HAP-1 (cell line): ENCODE data around the gene CUL1.

ENCODE experiments used
- DNase-seq, 2 experiments: peaks; one replicate each; pipeline ENCODE4 v3.0.0-alpha.2; 2016 to 2020; ENCODE audit warnings: low spot score in 2 of 2
- H3K27me3 ChIP-seq: fragments of 250-450 bp; sonication (Bioruptor Pico); 2 replicates; pipeline ENCODE4 v1.5.1; 2020; ENCODE audit warnings: low read depth, mild to moderate bottlenecking, moderate library complexity
- H3K36me3 ChIP-seq: fragments of 250-450 bp; sonication (Bioruptor Pico); replicated peaks from 2 replicates; pipeline ENCODE4 v1.5.1; 2020; ENCODE audit warnings: mild to moderate bottlenecking
- H3K4me1 ChIP-seq: fragments of 250-450 bp; sonication (Bioruptor Pico); 2 replicates; pipeline ENCODE4 v1.5.1; 2020; ENCODE audit warnings: mild to moderate bottlenecking
- H3K4me3 ChIP-seq: fragments of 250-450 bp; sonication (Bioruptor Pico); 2 replicates; pipeline ENCODE4 v1.5.1; 2020; ENCODE audit warnings: mild to moderate bottlenecking, moderate library complexity
- H3K9me3 ChIP-seq: fragments of 250-450 bp; sonication (Bioruptor Pico); 2 replicates; pipeline ENCODE4 v1.5.1; 2020; ENCODE audit warnings: mild to moderate bottlenecking, moderate library complexity
- in situ Hi-C: fragments of 300-500 bp; cut with MboI; formaldehyde crosslinking; loops from 3 replicates; pipeline ENCODE4 v1.14.3; 2020; ENCODE audit warnings: low sequenced_read_pairs, inconsistent platforms, mixed read lengths

CUL1 gene

DNA sequence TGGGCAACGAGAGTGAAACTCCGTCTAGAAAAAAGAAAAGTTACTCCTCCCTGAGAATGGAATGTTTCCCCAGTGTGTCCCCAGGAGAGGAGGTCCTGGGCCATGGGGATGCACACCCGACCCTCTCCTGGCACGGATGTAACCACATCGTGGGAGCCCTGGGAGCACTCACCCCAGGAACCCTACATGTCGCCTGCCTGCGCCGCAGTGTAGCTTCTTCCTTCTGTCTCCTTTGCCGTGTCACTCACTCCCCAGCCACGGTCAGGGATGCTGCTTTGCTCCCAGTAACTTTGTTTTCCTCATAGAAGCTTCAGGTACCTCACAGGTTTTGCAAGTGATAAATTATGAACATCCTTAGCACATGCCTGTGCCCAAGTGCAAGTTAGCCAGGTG lies 103.4 kb downstream of the CUL1 start:
- no peak overlapping the region for H3K4me3 ChIP-seq
- in situ Hi-C loops, result no loop called here
- H3K4me1 ChIP-seq, result no peaks in the 10 kb centered on the region
- H3K9me3 ChIP-seq, result no peaks in the 10 kb centered on the region
- DNase-seq, result no peak
- peaks cover 44% of the 10 kb centered on the region for H3K36me3 ChIP-seq
- no peaks in the 10 kb centered on the region for H3K27me3 ChIP-seq

DNA sequence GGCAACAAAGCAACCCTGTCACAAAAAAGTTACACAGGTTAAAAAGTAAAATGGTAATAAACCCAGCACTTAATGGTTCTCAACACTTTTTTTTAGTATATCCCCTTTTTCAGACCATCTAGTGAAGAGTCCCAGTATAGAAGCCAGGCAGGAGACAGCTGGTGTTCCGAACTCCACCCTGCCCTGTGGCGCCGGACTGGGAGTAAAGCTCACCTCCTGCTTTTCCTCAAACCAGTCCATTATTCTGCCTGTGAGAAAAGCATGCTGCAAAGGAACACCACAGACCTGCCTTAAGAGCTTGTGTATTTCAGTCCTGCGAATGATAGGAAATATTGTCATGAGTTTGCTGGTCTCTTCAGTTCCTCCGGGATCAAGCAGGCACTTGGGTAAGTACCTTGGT lies 104.4 kb downstream of the CUL1 start:
- Histone ChIP-seq H3K9me3 (no peaks in the 10 kb centered on the region), H3K36me3 (peaks cover 50% of the 10 kb centered on the region), H3K4me1 (no peaks in the 10 kb centered on the region), H3K4me3 (no peak overlapping the region), H3K27me3 (no peaks in the 10 kb centered on the region)
- DNase-seq, result no peak
- in situ Hi-C loops, result no loop called here

DNA sequence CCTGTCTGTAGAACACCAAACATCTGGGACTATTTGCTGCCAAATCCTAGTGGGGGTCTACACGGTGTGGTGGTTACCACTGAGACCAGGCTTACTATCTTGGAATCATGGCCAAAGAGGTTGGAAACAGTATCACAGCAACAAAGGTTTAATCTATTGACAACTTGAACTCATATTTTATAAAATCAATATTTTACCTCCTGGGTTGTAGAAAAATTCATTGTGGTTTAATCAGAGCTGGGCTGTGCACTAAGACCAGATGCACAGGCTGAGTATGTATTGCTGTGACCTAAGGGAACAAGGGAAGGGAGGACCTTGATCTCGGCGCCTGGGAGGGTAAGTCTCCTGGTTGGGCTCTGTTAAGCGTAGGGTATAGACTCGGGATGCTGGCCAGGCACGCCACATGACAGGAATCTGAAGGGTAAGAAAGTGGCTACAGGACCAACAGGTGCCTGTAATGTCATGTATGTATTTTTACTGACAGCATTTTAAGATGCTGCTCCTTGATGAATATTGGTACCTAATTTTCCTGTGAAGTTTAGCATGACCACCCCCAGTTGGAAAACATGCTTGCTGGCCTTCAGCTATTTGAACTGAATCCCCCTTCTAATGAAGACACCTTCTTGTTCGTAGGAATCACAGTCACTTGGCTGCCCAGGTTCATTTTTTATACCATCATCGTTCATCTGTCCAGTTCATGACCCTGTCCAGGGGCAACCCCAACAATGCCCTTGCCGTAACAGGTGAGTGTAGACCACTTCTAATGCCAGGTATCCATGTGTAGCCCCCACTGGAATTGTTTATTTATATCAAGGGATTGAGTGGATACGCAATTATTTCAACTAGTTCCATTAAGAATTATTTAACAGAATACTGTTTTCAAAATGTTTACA lies 105.9 kb downstream of the CUL1 start:
- Histone ChIP-seq H3K4me3 (no peak overlapping the region), H3K36me3 (peaks cover 50% of the 10 kb centered on the region), H3K4me1 (no peaks in the 10 kb centered on the region), H3K9me3 (no peaks in the 10 kb centered on the region), H3K27me3 (no peaks in the 10 kb centered on the region)
- in situ Hi-C loops, result no loop called here
- DNase-seq, result no peak

DNA sequence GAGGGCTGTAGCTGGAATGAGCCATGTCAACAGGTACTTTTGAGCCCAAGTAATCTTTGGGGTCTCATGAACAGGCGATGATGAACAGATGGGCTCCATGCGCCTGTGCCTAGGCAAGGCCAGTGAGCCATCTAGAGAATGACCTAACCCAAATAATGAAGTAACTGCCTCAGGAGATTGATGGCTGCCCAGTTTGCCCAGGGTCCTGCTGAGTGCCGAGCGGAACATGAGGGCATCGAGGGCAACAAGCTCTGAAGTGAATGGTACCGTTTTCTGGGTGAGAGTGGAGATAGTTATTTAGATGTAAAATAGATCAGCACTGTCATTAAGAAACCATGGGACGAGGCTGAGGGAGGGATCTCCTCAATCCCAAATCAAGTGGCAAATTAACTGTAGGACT lies 107.5 kb downstream of the CUL1 start:
- peaks cover 49% of the 10 kb centered on the region for H3K36me3 ChIP-seq

DNA sequence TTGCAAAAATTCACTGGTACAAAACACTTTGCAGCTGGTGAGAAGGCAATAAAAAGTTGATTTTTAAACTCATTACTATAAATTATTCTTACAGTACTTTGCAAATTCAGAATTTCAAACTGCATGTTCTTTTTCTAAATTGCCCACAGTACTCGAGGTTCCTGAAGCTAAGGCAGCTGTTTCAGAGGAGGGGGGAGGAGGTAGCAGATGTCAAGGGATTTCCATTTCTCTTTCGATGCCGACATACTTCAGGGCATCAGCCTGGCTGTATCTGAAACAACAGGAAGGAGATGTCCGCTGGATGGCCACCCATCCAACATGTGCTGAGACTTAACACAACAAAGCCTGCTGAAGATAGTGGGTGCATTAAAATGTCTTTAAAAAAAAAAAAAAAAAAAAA lies 108.7 kb downstream of the CUL1 start:
- in situ Hi-C loops, result no loop called here
- H3K9me3 ChIP-seq, result no peaks in the 10 kb centered on the region
- H3K4me3 ChIP-seq, result no peak overlapping the region
- H3K36me3 ChIP-seq, result peaks cover 62% of the 10 kb centered on the region
- H3K4me1 ChIP-seq, result no peaks in the 10 kb centered on the region
- no peaks in the 10 kb centered on the region for H3K27me3 ChIP-seq
- DNase-seq, result no peak

More for the DNA sequence above, 107.5 kb downstream of the CUL1 start:
- DNase-seq, result no peak
- no peaks in the 10 kb centered on the region for H3K27me3 ChIP-seq
- in situ Hi-C loops, result no loop called here
- no peaks in the 10 kb centered on the region for H3K4me1 ChIP-seq
- no peaks in the 10 kb centered on the region for H3K9me3 ChIP-seq
- H3K4me3 ChIP-seq, result no peak overlapping the region

DNA sequence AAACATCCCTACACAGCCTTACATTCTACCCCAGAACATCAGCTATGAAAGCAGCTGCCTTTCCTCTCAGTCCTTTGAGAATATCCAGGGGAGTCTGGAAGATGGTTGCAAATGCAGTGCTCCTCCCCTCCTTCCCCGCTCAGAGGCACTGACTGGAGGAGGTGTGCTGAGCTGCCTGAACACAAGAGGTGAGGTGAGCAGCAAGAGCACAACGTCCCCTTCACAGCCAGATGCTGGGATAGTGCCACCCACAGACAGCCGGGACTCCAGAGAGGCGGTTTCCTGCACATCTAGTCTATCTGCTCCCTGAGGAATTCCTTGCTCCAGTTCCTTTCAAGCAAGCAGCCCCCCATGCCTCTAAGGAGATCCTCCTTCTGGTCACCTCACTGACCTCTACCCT lies 111.2 kb downstream of the CUL1 start:
- Histone ChIP-seq H3K27me3 (no peaks in the 10 kb centered on the region), H3K36me3 (peaks cover 86% of the 10 kb centered on the region), H3K9me3 (no peaks in the 10 kb centered on the region), H3K4me1 (no peaks in the 10 kb centered on the region), H3K4me3 (no peak overlapping the region)
- in situ Hi-C loops, result no loop called here
- no peak for DNase-seq

DNA sequence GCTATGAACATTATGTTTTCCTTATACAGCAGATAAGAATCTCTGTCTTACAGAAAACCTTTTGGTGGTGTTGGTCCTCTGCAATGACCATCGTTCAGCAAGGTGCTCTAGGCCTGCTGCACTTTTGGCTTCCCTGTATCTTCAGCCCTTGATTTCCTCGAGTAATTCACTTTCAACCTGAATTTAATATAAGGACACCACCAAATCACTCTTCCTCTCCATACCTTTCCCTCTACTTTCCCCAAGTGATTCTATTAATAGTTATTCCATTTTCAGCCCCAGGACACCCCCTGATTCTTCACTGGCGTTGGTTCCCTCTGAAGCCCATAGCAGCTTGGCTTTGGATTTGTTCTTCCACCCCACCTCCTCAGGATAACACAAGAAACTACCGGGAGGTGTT lies 113.2 kb downstream of the CUL1 start:
- Histone ChIP-seq H3K27me3 (no peaks in the 10 kb centered on the region), H3K4me3 (no peak overlapping the region), H3K4me1 (no peaks in the 10 kb centered on the region), H3K9me3 (no peaks in the 10 kb centered on the region), H3K36me3 (peaks cover 95% of the 10 kb centered on the region)
- DNase-seq, result no peak
- in situ Hi-C loops, result no loop called here

DNA sequence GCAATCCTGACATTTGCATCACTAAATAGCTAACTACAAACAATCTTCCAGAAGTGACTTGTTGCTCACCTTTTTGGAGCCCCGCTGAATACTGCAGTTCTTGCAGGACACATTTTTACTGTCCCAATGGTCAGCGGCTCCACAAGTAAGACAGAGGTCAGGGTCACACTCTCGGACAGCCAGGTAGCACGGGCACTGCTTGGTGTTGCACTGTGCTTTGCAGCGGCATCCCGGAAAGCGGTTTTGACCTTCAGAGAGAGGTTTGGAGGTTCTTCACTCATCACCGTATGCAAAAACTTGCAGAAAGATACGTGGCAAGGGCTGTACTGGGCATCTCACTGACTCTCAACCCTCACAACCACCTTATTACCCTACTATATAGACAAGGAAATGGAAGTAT lies 115.2 kb downstream of the CUL1 start:
- no peak for DNase-seq
- H3K27me3 ChIP-seq, result no peaks in the 10 kb centered on the region
- peaks cover 89% of the 10 kb centered on the region for H3K36me3 ChIP-seq
- H3K4me3 ChIP-seq, result no peak overlapping the region
- no peaks in the 10 kb centered on the region for H3K9me3 ChIP-seq
- in situ Hi-C loops, result no loop called here
- H3K4me1 ChIP-seq, result no peaks in the 10 kb centered on the region

DNA sequence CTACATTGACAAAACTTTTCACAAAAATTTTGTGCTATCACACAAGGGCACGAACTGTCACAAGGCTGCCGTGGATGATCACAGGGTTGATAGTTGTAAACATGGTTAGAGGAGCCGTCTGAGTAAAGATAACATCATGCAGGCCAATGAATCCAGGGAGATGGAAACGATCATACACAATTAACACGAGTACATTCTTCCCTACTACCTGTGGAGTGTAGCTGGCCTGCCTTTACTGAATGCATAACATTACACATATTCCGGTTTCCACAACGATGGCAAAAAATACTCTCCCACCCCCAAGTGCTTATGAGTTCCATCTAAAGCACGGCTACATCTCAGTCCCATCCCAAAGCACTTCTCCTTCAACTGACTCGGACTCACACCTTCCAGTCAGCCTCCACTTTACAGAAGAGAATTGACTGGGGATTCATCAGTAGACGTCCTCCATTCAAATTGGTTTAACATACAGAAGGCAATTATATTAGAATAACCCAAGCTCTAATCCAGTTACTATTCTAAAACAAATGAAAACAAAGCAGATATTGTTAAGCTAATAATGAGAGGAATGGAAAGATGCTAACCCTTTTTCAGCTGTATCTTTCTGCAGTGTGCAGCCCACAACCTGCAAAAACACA lies 116.3 kb downstream of the CUL1 start:
- in situ Hi-C loops, result no loop called here
- no peak overlapping the region for H3K4me3 ChIP-seq
- peaks cover 89% of the 10 kb centered on the region for H3K36me3 ChIP-seq
- H3K4me1 ChIP-seq, result no peaks in the 10 kb centered on the region
- no peaks in the 10 kb centered on the region for H3K9me3 ChIP-seq
- no peak for DNase-seq
- no peaks in the 10 kb centered on the region for H3K27me3 ChIP-seq

DNA sequence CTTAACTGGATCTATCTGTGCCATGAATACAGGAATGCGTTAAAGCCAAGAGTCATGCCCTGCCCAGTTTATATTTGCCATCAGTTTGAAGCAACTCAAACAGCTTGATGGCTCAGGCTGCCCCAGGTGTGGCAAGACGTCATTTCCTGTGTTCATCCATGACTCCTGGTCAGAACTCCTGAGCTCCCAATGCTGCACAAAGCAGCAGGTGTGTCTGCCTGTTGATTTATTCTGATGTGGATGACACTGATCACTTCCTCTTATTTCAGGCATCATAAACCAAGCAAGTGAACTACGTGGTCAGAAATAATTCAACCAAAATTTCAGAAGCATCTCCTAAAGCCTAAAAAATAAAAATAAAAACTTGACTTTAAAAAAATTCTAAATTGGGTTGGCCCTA lies 116.9 kb downstream of the CUL1 start:
- H3K4me3 ChIP-seq, result no peak overlapping the region
- no peak for DNase-seq
- no peaks in the 10 kb centered on the region for H3K4me1 ChIP-seq
- in situ Hi-C loops, result no loop called here
- peaks cover 85% of the 10 kb centered on the region for H3K36me3 ChIP-seq
- no peaks in the 10 kb centered on the region for H3K27me3 ChIP-seq
- no peaks in the 10 kb centered on the region for H3K9me3 ChIP-seq

DNA sequence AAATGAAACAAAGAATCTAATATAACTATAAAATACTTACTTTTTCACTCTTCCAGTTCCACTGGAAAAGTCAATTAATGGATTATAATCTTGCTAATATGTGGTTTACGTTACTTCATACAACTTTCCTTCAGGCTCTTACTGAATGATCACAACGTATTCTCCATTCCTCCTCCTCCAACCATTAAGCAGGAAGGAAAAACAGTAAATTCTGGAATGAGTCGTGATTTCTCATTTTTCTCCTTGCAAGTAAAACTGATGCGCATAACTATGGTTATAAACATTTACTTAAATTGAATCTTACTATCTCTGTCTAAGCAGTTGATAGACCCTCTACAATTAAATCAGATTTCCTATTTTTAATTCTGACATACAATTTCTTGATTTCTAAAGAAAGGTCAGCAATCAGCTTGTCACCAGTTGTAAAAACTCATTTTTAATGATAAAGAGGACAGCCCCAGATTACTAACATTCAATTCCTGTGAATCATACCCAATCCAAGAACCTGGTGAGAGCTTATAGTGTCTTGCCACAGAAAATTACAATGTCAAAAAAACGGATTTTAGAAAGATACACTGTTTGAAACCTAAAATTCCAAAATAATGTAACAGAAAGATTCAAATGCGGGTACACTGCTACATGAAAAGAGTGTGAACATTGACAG lies 121.1 kb downstream of the CUL1 start:
- no peaks in the 10 kb centered on the region for H3K9me3 ChIP-seq
- H3K4me3 ChIP-seq, result no peak overlapping the region
- no peaks in the 10 kb centered on the region for H3K27me3 ChIP-seq
- in situ Hi-C loops, result no loop called here
- no peaks in the 10 kb centered on the region for H3K4me1 ChIP-seq
- peaks cover 45% of the 10 kb centered on the region for H3K36me3 ChIP-seq
- no peak for DNase-seq

DNA sequence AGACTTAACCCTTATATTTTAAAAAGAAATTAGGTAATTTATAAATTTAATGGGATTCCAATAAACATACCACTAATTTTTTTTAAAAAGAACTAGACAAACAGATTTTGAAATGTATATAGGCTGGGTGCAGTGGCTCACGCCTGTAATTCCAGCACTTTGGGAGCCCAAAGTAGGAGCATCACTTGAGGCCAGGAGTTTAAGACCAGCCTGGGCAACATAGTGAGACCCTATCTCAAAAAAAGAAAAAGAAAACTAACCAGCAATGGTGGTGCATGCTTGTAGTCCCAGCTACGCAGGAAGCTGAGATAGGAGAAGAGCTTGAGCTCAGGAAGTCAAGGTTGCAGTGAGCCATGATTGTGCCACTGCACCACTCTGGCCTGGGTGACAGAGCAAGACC lies 122.7 kb downstream of the CUL1 start:
- Histone ChIP-seq H3K9me3 (no peaks in the 10 kb centered on the region), H3K36me3 (peaks cover 40% of the 10 kb centered on the region), H3K4me1 (no peaks in the 10 kb centered on the region), H3K27me3 (no peaks in the 10 kb centered on the region), H3K4me3 (no peak overlapping the region)
- in situ Hi-C loops, result no loop called here
- no peak for DNase-seq

DNA sequence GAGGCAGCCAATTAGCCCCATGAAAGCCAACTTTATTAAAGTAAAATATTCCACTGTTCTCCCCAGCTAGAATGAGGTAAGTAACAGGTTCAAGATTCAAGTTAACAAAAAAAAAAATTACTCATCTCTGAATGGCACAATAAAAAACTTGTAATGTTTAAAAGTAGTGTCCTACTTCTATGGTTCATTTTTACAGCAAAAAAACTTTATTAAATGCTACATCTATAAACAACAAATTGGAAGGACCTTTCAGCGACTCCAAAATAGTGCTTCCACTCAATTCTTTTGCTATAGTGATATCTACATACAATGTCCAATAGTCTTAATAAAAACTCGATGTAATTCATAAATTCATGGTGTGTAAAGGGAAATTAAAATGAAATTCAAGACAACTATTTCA lies 126.2 kb downstream of the CUL1 start:
- H3K4me3 ChIP-seq, result no peak overlapping the region
- no peaks in the 10 kb centered on the region for H3K27me3 ChIP-seq
- no peaks in the 10 kb centered on the region for H3K4me1 ChIP-seq
- no peaks in the 10 kb centered on the region for H3K9me3 ChIP-seq
- no peak for DNase-seq
- H3K36me3 ChIP-seq, result peaks cover 38% of the 10 kb centered on the region
- in situ Hi-C loops, result no loop called here

DNA sequence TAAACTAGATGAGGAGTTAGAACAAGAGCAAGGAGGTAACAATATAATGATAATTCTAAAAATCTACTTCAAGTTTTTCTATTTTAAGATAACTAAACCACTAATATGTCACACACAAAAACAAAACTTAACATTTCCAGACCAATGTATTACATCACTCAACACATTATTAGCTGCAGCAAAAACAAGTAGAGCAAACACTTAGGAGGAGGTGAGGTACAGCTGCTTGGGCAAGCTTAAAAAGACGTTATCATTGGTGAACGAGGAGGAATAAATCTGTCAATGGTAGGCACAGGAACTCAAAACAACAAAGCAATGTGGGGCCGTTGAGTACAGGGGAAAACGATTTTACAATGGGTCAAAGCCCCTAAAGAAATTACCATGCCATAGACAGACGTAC lies 126.6 kb downstream of the CUL1 start:
- no peak for DNase-seq
- Histone ChIP-seq H3K4me1 (no peaks in the 10 kb centered on the region), H3K9me3 (no peaks in the 10 kb centered on the region), H3K4me3 (no peak overlapping the region), H3K36me3 (peaks cover 36% of the 10 kb centered on the region), H3K27me3 (no peaks in the 10 kb centered on the region)
- in situ Hi-C loops, result no loop called here
